ENCODE results near the gene RXRA.

GRCh38 chr9:134373269-134373668 is 47.0 kb downstream of the RXRA start:
- TF ChIP-seq, protein P1, sequence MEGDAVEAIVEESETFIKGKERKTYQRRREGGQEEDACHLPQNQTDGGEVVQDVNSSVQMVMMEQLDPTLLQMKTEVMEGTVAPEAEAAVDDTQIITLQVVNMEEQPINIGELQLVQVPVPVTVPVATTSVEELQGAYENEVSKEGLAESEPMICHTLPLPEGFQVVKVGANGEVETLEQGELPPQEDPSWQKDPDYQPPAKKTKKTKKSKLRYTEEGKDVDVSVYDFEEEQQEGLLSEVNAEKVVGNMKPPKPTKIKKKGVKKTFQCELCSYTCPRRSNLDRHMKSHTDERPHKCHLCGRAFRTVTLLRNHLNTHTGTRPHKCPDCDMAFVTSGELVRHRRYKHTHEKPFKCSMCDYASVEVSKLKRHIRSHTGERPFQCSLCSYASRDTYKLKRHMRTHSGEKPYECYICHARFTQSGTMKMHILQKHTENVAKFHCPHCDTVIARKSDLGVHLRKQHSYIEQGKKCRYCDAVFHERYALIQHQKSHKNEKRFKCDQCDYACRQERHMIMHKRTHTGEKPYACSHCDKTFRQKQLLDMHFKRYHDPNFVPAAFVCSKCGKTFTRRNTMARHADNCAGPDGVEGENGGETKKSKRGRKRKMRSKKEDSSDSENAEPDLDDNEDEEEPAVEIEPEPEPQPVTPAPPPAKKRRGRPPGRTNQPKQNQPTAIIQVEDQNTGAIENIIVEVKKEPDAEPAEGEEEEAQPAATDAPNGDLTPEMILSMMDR (IDR thresholded peaks at IDR 0.05; ENCODE audit: insufficient read depth, low read depth, low read length), result no peak
- no peak for TF ChIP-seq EZH2 (IDR thresholded peaks at IDR 0.05; ENCODE audit: insufficient read depth, low read length)

All from astrocyte (in vitro differentiated cells and primary cell).